D721Med (cell line): ENCODE data around the gene TFDP1.
"Not testable (repeated sequence)": the region's sequence is repeated elsewhere in the genome, so short reads cannot be mapped to it uniquely, and the experiment has no call there.

Experiments
- DNase-seq: peaks from one replicate; pipeline ENCODE4 v3.0.0; 2011; ENCODE audit warnings: low spot score; ENCODE audit not compliant: insufficient read length
- FAIRE-seq: peaks from 2 replicates; lab custom pipeline; 2011; peaks lifted over from hg19 to GRCh38; lab: Jason Lieb, UNC
- TF ChIP-seq, protein P1 (sequence below): IDR thresholded peaks from 2 replicates; pipeline ENCODE4 v1.5.1; 2012; ENCODE audit warnings: mild to moderate bottlenecking, control low read depth; ENCODE audit not compliant: insufficient read depth; ENCODE audit errors: missing control alignments

Gene TFDP1

DNA sequence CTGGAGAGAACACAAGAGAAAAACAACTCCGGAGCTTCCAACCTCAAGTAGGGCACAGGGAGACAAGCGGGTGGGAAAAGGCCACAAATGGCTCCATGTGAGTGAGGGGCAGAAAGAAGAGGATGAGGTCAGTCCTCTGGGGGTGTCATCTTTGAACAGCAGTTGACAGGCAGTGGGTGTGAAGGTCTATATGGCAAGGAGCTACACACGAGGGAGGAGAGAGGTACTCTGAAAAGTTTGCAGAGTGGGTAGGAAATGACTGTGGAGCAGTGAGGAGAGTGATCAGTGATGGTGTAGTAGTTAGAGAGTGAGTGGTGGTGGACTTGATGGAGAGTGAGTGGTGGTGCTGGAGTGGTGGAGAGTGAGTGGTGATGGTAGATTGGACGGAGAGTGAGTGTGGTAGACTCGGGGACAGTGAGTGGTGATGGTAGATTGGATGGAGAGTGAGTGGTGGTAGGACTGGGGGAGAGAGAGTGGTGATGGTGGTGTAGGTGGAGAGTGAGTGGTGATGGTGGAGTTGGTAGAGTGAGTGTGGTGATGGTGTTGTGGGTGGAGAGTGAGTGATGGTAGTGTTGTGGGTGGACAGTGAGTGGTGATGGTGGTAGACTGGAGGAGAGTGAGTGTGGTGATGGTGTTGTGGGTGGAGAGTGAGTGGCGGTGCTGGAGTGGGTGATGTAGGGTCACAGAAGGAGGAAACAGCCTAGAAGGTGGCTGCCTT, 4.0 kb downstream of the TFDP1 start:
- DNase-seq (no peak), FAIRE-seq (no peak)
- TF ChIP-seq, protein P1, sequence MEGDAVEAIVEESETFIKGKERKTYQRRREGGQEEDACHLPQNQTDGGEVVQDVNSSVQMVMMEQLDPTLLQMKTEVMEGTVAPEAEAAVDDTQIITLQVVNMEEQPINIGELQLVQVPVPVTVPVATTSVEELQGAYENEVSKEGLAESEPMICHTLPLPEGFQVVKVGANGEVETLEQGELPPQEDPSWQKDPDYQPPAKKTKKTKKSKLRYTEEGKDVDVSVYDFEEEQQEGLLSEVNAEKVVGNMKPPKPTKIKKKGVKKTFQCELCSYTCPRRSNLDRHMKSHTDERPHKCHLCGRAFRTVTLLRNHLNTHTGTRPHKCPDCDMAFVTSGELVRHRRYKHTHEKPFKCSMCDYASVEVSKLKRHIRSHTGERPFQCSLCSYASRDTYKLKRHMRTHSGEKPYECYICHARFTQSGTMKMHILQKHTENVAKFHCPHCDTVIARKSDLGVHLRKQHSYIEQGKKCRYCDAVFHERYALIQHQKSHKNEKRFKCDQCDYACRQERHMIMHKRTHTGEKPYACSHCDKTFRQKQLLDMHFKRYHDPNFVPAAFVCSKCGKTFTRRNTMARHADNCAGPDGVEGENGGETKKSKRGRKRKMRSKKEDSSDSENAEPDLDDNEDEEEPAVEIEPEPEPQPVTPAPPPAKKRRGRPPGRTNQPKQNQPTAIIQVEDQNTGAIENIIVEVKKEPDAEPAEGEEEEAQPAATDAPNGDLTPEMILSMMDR = no peak

DNA sequence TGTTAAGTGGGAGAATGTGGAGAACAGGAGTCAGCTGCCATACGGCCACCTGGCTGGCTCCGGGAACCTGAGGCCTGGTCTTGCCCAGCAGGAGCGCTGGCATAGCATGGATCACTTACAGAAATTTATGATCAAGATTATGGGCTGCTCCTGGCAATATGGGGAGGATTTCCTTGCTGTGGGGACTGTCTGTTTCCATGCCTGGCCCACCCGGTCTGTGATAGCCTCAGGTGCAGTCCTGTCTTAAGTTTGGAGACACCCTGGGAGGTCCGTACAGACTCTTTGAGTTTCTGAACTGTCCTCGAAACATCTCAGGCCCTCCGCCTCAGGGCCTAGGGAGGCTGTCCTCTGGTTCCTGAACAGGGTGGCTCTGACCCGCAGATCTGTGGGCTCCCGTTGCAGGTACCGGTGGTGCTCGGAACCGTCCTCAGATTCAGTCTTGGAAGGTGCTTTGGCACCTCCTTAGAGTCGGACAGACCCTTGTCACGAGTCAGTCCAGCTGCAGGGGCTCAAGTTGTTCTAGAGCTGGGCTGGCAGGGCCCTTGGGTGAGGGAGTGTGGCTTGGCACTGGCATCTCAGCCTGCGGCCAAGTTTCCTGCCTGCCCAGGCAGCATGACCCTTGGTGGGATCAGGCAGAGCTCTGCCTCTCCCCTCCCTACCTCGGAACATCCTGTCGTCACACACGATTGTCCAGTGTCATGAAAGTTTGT, 4.9 kb downstream of the TFDP1 start:
- FAIRE-seq (no peak), DNase-seq (no peak)
- TF ChIP-seq, protein P1 = no peak

DNA sequence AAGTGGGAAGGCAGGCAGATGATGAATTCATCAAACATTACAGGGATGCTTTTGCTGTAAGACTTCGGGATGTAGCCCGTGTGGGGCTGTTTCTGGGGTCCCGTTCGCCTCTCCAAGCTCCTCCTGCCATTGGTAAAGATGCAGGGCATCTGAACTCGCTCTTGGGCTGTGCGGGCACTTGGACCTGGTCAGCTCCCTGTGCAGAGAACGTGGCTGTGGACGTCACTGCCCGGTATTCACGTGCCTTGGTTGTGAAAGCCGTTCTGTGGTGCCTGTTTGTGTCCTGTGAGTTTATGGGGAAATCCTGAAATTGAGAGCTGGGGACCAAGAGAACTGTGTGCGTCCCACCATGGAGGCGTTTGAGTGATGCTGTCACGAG, 5.4 kb downstream of the TFDP1 start:
- DNase-seq (no peak), FAIRE-seq (no peak)
- TF ChIP-seq, protein P1 = no peak

DNA sequence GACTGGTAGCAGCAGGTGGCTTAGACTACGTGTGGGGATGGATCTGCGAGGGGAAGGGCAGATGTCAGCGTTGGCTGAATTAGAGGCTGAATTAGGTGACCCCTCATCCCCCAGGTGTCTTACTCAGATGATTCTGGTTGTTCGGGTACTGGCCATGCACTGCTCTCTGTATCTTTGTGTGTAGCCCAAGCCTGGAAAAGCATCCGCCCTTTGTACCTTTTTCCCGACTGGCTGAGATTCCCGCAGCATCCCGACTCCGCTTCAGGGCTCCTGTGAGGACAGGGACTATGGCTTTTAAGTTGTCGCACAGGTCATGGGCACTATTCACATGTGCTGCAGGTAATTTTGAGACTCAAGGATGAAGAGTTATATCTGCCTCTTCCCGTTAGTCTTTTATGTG, 7.2 kb downstream of the TFDP1 start:
- DNase-seq (no peak), FAIRE-seq (no peak)
- TF ChIP-seq, protein P1 = no peak

DNA sequence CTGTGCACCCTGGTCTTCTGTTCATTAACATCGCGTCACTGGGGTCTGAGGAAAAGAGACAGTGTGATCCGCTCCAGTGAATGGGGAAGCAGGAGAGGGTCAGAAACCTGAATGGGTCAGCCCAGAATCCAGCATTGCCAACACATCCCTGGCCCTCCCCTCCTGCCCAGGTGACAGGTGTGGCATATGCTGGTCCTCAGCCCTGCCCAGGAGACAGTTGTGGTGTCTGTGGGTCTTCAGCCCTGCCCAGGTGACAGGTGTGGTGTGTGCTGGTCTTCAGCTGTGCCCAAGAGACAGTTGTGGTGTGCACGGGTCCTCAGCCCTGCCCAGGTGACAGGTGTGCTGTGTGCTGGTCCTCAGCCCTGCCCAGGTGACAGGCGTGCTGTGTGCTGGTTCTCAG, 8.0 kb downstream of the TFDP1 start:
- DNase-seq = no peak

DNA sequence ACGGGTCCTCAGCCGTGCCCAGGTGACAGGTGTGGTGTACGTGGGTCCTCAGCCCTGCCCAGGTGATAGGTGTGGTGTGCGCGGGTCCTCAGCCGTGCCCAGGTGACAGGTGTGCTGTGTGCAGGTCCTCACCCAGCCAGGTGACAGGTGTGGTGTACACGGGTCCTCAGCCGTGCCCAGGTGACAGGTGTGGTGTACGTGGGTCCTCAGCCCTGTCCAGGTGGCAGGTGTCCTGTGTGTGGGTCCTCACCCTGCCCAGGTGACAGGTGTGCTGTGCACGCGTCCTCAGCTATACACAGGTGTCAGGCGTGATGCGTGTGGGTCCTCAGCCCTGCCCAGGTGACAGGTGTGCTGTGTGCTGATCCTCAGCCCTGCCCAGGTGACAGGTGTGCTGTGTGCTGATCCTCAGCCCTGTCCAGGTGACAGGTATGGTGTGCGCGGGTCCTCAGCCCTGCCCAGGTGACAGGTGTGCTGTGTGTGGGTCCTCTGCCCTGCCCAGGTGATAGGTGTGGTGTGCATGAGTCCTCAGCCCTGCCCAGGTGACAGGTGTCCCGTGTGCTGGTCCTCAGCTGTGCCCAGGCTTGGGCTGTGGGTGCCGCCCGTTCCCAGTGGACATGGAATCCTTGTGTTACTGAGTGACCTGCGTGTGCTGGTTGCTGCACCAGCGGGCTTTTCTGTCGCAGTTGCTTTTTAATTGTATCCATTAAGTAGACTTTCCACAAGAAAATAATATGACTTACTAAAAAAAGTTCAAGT, 9.7 kb downstream of the TFDP1 start:
- not testable (repeated sequence) for FAIRE-seq

More for the DNA sequence above, 8.0 kb downstream of the TFDP1 start:
- TF ChIP-seq, protein P1 = no peak
- no peak for FAIRE-seq

DNA sequence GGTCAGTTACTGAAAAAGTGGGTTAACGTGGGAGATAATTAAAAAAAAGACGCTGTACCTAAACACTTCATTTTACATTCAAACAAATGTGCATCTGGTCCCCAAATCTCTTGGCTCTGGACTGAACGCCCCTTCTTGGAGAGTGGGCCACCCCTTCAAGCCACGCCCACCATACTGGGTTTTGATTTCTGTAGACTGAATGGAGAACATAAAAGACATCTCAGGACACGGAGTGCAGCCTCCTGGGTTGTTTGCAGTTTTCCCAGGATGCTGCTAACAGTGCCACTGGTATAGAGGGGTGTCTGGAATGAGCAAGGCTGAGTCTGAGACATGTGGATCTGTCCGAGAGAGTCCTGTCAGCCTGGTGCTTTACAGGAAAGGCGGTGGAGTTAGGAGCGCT, 10.6 kb downstream of the TFDP1 start:
- TF ChIP-seq, protein P1 = no peak
- FAIRE-seq (no peak), DNase-seq (no peak)

More for the DNA sequence above, 9.7 kb downstream of the TFDP1 start:
- DNase-seq = not testable (repeated sequence)
